HL-60 (cell line): ENCODE data around the gene IZUMO4.

Source experiments
- DNase-seq, 2 experiments: peaks; one replicate each; pipeline ENCODE4 v3.0.0-alpha.2; 2010 to 2020; ENCODE audit warnings: low read depth in 1 of 2, low spot score in 1 of 2
- H3K27ac ChIP-seq: fragments of 250-450 bp; sonication (Bioruptor Pico); replicated peaks from 2 replicates; pipeline ENCODE4 v1.5.1; 2020; ENCODE audit warnings: mild to moderate bottlenecking, moderate library complexity
- H3K27me3 ChIP-seq: fragments of 250-450 bp; sonication (Bioruptor Pico); 2 replicates; pipeline ENCODE4 v1.5.1; 2021; ENCODE audit warnings: mild to moderate bottlenecking, moderate library complexity; ENCODE audit not compliant: insufficient read depth, poor library complexity, severe bottlenecking
- H3K4me3 ChIP-seq: replicated peaks from 2 replicates; pipeline ENCODE4 v1.5.1; 2011; ENCODE audit warnings: mild to moderate bottlenecking, control low read depth, low read length; ENCODE audit not compliant: insufficient read depth
- GABPA ChIP-seq: IDR thresholded peaks from 2 replicates; pipeline ENCODE4 v1.6.1; 2012; ENCODE audit warnings: low read depth
- POLR2AphosphoS5 ChIP-seq: IDR thresholded peaks from 2 replicates; pipeline ENCODE4 v1.6.1; 2012; ENCODE audit warnings: low read depth
- SPI1 ChIP-seq: IDR thresholded peaks from 2 replicates; pipeline ENCODE4 v1.6.1; 2012; ENCODE audit warnings: low read depth, mild to moderate bottlenecking, borderline replicate concordance
- TF ChIP-seq, protein P1 (sequence below): IDR thresholded peaks from 2 replicates; pipeline ENCODE4 v1.6.1; 2012; ENCODE audit warnings: low read depth; ENCODE audit not compliant: insufficient replicate concordance
- TF ChIP-seq, protein P2 (sequence below): IDR thresholded peaks from one replicate; pipeline ENCODE4 v1.5.1; 2011; ENCODE audit warnings: low read length, control low read depth, inconsistent platforms; ENCODE audit not compliant: insufficient read depth

IZUMO4 gene

GRCh38 chr19:2118438-2118837 is 21.7 kb downstream of the IZUMO4 start:
- DNase-seq, result no peak
- no peaks in the 10 kb centered on the region for H3K27me3 ChIP-seq
- H3K4me3 ChIP-seq, result no peak overlapping the region
- TF ChIP-seq, protein P1, sequence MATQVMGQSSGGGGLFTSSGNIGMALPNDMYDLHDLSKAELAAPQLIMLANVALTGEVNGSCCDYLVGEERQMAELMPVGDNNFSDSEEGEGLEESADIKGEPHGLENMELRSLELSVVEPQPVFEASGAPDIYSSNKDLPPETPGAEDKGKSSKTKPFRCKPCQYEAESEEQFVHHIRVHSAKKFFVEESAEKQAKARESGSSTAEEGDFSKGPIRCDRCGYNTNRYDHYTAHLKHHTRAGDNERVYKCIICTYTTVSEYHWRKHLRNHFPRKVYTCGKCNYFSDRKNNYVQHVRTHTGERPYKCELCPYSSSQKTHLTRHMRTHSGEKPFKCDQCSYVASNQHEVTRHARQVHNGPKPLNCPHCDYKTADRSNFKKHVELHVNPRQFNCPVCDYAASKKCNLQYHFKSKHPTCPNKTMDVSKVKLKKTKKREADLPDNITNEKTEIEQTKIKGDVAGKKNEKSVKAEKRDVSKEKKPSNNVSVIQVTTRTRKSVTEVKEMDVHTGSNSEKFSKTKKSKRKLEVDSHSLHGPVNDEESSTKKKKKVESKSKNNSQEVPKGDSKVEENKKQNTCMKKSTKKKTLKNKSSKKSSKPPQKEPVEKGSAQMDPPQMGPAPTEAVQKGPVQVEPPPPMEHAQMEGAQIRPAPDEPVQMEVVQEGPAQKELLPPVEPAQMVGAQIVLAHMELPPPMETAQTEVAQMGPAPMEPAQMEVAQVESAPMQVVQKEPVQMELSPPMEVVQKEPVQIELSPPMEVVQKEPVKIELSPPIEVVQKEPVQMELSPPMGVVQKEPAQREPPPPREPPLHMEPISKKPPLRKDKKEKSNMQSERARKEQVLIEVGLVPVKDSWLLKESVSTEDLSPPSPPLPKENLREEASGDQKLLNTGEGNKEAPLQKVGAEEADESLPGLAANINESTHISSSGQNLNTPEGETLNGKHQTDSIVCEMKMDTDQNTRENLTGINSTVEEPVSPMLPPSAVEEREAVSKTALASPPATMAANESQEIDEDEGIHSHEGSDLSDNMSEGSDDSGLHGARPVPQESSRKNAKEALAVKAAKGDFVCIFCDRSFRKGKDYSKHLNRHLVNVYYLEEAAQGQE, result no peak
- no peak for TF ChIP-seq POLR2AphosphoS5
- no peak overlapping the region for H3K27ac ChIP-seq

DNA sequence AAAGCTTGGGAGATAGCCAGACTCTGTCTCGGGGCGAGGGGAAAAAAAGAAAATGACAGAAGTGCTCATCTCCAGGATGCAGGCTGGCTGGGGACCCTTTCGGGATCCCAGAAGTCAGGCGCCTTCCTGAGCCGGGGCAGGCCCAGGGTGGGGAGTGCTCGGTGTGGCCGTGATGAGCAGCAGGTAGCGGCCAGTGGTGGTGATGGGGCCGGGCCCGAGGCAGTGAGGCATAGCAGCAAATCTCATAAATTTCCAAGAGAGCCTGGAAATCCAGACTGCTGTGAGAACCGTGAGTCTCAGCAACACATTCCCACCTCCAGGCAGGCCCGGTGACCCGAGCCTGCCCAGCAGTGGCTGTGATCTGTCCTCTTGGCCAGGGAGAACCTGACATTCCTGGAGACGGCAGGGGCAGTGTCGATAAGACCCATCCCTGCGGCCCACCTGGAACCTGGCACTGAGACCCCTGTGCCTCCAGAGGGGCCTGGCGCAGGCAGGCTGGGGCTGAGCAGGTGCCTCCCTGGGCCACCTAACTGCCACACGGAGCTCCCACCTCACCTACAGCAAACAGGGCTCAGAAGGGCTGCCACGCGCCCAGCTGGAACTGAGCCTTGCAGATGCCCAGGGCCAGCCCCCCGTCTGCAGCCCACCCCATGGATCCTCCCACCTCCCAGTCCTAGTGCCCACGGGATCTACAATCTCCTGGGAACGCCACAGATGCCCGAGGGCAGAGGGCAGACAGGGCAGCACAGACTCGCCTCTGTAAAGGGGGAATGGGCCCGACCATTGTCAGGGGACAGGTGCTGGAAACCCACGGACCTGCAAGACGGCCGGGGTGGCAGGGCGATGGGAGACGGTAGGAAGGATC is 23.4 kb downstream of the IZUMO4 start:
- no peak for TF ChIP-seq POLR2AphosphoS5
- TF ChIP-seq, protein P2, sequence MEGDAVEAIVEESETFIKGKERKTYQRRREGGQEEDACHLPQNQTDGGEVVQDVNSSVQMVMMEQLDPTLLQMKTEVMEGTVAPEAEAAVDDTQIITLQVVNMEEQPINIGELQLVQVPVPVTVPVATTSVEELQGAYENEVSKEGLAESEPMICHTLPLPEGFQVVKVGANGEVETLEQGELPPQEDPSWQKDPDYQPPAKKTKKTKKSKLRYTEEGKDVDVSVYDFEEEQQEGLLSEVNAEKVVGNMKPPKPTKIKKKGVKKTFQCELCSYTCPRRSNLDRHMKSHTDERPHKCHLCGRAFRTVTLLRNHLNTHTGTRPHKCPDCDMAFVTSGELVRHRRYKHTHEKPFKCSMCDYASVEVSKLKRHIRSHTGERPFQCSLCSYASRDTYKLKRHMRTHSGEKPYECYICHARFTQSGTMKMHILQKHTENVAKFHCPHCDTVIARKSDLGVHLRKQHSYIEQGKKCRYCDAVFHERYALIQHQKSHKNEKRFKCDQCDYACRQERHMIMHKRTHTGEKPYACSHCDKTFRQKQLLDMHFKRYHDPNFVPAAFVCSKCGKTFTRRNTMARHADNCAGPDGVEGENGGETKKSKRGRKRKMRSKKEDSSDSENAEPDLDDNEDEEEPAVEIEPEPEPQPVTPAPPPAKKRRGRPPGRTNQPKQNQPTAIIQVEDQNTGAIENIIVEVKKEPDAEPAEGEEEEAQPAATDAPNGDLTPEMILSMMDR, result no peak
- no peak for TF ChIP-seq GABPA
- TF ChIP-seq SPI1, result no peak
- TF ChIP-seq, protein P1, result no peak
- DNase-seq, result no peak
- Histone ChIP-seq H3K27ac (no peak overlapping the region), H3K27me3 (no peaks in the 10 kb centered on the region), H3K4me3 (no peak overlapping the region)

DNA sequence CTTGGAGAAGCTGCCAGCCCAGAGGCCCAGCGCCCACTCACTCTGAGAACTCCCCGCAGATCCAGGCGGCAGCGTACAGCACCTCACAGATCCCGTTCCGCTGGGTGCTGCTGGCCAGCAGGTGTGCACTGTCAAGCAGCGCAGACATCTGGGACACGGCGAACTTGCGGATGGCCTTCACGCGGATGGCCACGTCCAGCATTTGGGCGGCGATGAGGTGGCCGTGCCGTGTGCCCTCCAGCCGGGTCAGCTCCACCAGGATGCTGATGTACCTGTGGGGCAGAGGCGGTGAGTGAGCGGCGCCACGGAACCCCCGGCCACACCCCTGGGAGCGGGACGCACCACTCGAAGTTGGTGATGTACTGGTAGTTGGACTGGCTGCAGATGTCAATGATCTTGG is 24.1 kb downstream of the IZUMO4 start:
- H3K27me3 ChIP-seq, result no peaks in the 10 kb centered on the region
- TF ChIP-seq POLR2AphosphoS5 (no peak), SPI1 (no peak), GABPA (no peak)
- TF ChIP-seq, protein P2, result no peak
- TF ChIP-seq, protein P1, result no peak
- H3K4me3 ChIP-seq, result no peak overlapping the region
- H3K27ac ChIP-seq, result no peak overlapping the region
- DNase-seq, result no peak
